DOHH2 (cell line): Measurements from ENCODE around the gene FGD4.
A peak's percentile ranks its signal among the peaks of the same experiment; 100 is the strongest.

Source experiments
- H3F3A ChIP-seq: fragments of 200-600 bp; sonication (generic), shearing (Covaris generic); 2 replicates; pipeline ENCODE4 v1.6.0; 2016; ENCODE audit warnings: antibody characterized with exemption, mild to moderate bottlenecking; ENCODE audit not compliant: control insufficient read depth, insufficient read depth
- H3K27ac ChIP-seq: fragments of 200-600 bp; sonication (generic); 2 replicates; pipeline ENCODE4 v1.5.1; 2014; ENCODE audit warnings: low read depth, mild to moderate bottlenecking, low read length, moderate library complexity
- H3K27me3 ChIP-seq: fragments of 200-600 bp; sonication (generic); 2 replicates; pipeline ENCODE4 v1.6.1; 2014; ENCODE audit warnings: mild to moderate bottlenecking, low read length, mixed read lengths; ENCODE audit not compliant: control insufficient read depth
- H3K36me3 ChIP-seq: fragments of 200-600 bp; sonication (generic); 2 replicates; pipeline ENCODE4 v1.6.1; 2014; ENCODE audit warnings: mild to moderate bottlenecking, low read length, moderate library complexity, mixed read lengths; ENCODE audit not compliant: control insufficient read depth
- H3K4me1 ChIP-seq: fragments of 200-600 bp; sonication (generic); 2 replicates; pipeline ENCODE4 v1.6.1; 2014; ENCODE audit warnings: mild to moderate bottlenecking, low read length, mixed read lengths; ENCODE audit not compliant: control insufficient read depth
- H3K4me2 ChIP-seq: fragments of 200-600 bp; sonication (generic); 2 replicates; pipeline ENCODE4 v1.6.0; 2014; ENCODE audit warnings: mild to moderate bottlenecking, low read length, moderate library complexity
- H3K4me3 ChIP-seq: fragments of 200-600 bp; sonication (generic); 2 replicates; pipeline ENCODE4 v1.5.1; 2014; ENCODE audit warnings: mild to moderate bottlenecking, low read length, mixed read lengths
- H3K79me2 ChIP-seq: fragments of 200-600 bp; sonication (generic); 2 replicates; pipeline ENCODE4 v1.6.1; 2014; ENCODE audit warnings: mild to moderate bottlenecking, low read length, mixed read lengths; ENCODE audit not compliant: control insufficient read depth
- H3K9me2 ChIP-seq: fragments of 200-600 bp; sonication (generic); replicated peaks from 2 replicates; pipeline ENCODE4 v1.6.1; 2014; ENCODE audit warnings: mild to moderate bottlenecking, low read length, mixed read lengths; ENCODE audit not compliant: control insufficient read depth
- H3K9me3 ChIP-seq: fragments of 200-600 bp; sonication (generic); 2 replicates; pipeline ENCODE4 v1.6.1; 2014; ENCODE audit warnings: antibody characterized with exemption, low read length, mixed read lengths; ENCODE audit not compliant: control insufficient read depth, insufficient read depth
- H4K20me1 ChIP-seq: fragments of 200-600 bp; sonication (generic); 2 replicates; pipeline ENCODE4 v1.6.0; 2014; ENCODE audit warnings: low read depth, mild to moderate bottlenecking, antibody characterized with exemption, low read length, moderate library complexity; ENCODE audit not compliant: control insufficient read depth, insufficient read depth
- EZH2phosphoT487 ChIP-seq: fragments of 200-600 bp; sonication (generic); IDR thresholded peaks from 2 replicates; pipeline ENCODE4 v1.6.1; 2017; ENCODE audit warnings: borderline replicate concordance, mild to moderate bottlenecking, antibody characterized with exemption, low read length, moderate library complexity, mixed read lengths
- TF ChIP-seq, protein P1 (sequence below): fragments of 200-600 bp; sonication (generic); IDR thresholded peaks from one replicate; pipeline ENCODE4 v1.5.1; 2014; ENCODE audit warnings: antibody characterized with exemption, mild to moderate bottlenecking, low read depth, low read length; ENCODE audit not compliant: poor library complexity, severe bottlenecking

The FGD4 gene

DNA sequence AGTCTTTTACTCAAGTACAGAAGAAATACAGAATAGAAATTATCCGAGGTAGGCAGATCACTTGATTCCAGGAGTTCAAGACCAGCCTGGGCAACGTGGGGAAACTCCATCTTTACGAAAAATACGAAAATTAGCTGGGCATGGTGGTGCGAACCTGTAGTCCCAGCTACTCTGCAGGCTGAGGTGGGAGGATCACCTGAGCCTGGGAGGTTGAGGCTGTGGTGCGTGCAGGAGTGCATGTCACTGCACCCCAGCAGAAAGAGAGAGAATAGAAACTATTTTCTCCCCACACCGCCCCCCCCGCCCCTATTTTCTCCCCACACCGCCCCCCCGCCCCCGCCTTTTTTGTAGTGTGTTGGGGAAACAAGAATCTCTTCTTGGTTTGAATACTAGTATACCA, 281.9 kb downstream of the FGD4 start:
- Histone ChIP-seq H3K27me3 (no peaks in the 10 kb centered on the region), H3F3A (peaks cover 5% of the 10 kb centered on the region; the same call in 1 of the 2 replicates), H3K4me3 (peak overlapping the region; percentile 86), H4K20me1 (peaks cover 4% of the 10 kb centered on the region; the same call in 1 of the 2 replicates), H3K9me2 (no peaks in the 10 kb centered on the region), H3K4me1 (peaks cover 19% of the 10 kb centered on the region), H3K36me3 (peaks cover 38% of the 10 kb centered on the region), H3K9me3 (no peaks in the 10 kb centered on the region), H3K4me2 (peak overlapping the region; percentile 78), H3K27ac (no peak overlapping the region), H3K79me2 (peaks cover 72% of the 10 kb centered on the region)
- TF ChIP-seq, protein P1, sequence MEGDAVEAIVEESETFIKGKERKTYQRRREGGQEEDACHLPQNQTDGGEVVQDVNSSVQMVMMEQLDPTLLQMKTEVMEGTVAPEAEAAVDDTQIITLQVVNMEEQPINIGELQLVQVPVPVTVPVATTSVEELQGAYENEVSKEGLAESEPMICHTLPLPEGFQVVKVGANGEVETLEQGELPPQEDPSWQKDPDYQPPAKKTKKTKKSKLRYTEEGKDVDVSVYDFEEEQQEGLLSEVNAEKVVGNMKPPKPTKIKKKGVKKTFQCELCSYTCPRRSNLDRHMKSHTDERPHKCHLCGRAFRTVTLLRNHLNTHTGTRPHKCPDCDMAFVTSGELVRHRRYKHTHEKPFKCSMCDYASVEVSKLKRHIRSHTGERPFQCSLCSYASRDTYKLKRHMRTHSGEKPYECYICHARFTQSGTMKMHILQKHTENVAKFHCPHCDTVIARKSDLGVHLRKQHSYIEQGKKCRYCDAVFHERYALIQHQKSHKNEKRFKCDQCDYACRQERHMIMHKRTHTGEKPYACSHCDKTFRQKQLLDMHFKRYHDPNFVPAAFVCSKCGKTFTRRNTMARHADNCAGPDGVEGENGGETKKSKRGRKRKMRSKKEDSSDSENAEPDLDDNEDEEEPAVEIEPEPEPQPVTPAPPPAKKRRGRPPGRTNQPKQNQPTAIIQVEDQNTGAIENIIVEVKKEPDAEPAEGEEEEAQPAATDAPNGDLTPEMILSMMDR = no peak
- TF ChIP-seq EZH2phosphoT487 = no peak

DNA sequence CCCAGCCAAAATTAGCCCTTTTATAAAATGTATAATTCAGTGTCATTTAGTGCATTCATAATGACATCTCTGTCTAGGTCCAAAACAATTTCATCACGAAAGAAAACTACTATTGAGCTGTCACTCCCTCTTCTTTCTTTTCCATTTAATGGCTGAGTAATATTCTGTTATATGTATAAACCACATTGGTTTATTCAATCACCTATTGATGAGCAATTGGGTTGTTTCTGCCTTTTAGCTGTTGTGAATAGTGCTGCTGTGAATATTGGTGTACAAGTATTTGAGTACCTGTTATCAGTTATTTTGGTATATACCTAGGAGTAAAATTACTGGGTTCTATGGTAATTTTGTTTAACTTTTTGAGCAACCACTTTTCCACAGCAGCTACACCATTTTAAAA, 287.0 kb downstream of the FGD4 start:
- Histone ChIP-seq H3K9me2 (no peaks in the 10 kb centered on the region), H3K9me3 (no peaks in the 10 kb centered on the region), H3K79me2 (peaks cover 100% of the 10 kb centered on the region), H3K27ac (no peak overlapping the region), H3K4me3 (no peak overlapping the region), H3K36me3 (peaks cover 62% of the 10 kb centered on the region), H4K20me1 (peaks cover 6% of the 10 kb centered on the region; the same call in 1 of the 2 replicates), H3K27me3 (no peaks in the 10 kb centered on the region), H3F3A (no peaks in the 10 kb centered on the region; the same call in 1 of the 2 replicates), H3K4me1 (peaks cover 17% of the 10 kb centered on the region), H3K4me2 (no peak overlapping the region)
- TF ChIP-seq, protein P1 = no peak
- TF ChIP-seq EZH2phosphoT487 = no peak

DNA sequence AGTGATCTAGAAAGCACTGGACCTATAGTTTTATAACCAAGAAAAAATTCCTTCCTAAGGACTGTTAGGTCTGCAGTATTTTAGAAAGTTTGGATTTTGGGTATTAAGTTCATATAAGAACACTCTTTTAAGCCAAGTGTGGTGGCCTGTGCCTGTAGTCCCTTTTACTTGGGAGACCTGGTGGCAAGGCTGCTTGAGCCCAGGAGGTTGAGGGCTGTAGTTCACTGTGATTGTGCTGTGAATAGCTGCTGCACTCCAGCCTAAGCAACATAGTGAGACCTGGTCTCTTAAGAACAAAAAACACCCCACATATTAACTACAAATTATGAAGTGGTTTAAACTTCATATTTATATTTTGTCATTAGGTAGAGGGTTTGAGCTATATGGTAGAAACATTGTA, 289.4 kb downstream of the FGD4 start:
- no peak overlapping the region for H3K4me3 ChIP-seq
- H3F3A ChIP-seq = no peaks in the 10 kb centered on the region; the same call in 1 of the 2 replicates
- H3K27me3 ChIP-seq = no peaks in the 10 kb centered on the region
- no peak for TF ChIP-seq EZH2phosphoT487
- TF ChIP-seq, protein P1 = no peak
- H3K27ac ChIP-seq = no peak overlapping the region
- H3K4me2 ChIP-seq = no peak overlapping the region
- H3K9me3 ChIP-seq = no peaks in the 10 kb centered on the region
- H3K36me3 ChIP-seq = peaks cover 68% of the 10 kb centered on the region
- H3K79me2 ChIP-seq = peaks cover 100% of the 10 kb centered on the region
- H3K4me1 ChIP-seq = peaks cover 20% of the 10 kb centered on the region
- no peaks in the 10 kb centered on the region for H3K9me2 ChIP-seq
- H4K20me1 ChIP-seq = peaks cover 21% of the 10 kb centered on the region

DNA sequence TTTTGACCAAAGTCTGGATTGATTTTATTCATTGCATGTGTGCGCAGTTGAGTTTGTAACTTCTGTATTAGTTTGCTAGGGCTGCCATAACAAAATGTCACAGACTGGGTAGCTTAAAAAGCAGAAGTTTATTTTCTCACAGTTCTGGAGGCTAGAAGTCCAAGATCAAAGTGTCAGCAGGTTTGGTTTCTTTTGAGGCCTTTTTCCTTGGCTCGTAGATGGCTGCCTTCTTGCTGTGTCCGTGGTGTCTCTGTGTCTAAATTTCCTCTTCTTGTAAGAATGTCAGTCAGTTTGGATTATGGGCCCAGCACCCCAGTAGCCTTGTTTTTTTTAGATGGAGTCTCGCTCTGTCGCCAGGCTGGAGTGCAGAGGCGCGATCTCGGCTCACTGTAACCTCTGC, 291.6 kb downstream of the FGD4 start:
- Histone ChIP-seq H3K4me2 (no peak overlapping the region), H3F3A (no peaks in the 10 kb centered on the region), H3K79me2 (peaks cover 100% of the 10 kb centered on the region), H3K27ac (no peak overlapping the region), H3K4me3 (no peak overlapping the region), H3K4me1 (peaks cover 34% of the 10 kb centered on the region), H3K9me2 (no peaks in the 10 kb centered on the region), H3K9me3 (no peaks in the 10 kb centered on the region), H3K36me3 (peaks cover 64% of the 10 kb centered on the region), H3K27me3 (no peaks in the 10 kb centered on the region), H4K20me1 (peaks cover 26% of the 10 kb centered on the region)
- TF ChIP-seq, protein P1 = no peak
